Gastroesophageal sphincter (tissue), 3 donors: ENCODE data around the gene KRT34.

Experiments used
- EP300 ChIP-seq: sonication (generic); formaldehyde crosslinking; IDR thresholded peaks from one replicate; pipeline ENCODE4 v1.6.1; 2017; ENCODE audit warnings: antibody characterized with exemption, mild to moderate bottlenecking
- TF ChIP-seq, protein P1 (sequence below), 4 experiments: fragments of 200-600 bp in 2 of 4; fragments of 450-650 bp in 2 of 4; sonication (generic) in 1 of 4; IDR thresholded peaks; one replicate each; pipeline ENCODE4 v1.5.1; 2017 to 2019; ENCODE audit warnings: antibody characterized with exemption in 4 of 4, mild to moderate bottlenecking in 2 of 4, moderate library complexity in 2 of 4

GRCh38 chr17:41393826-41394225 lies 11.7 kb upstream of the KRT34 start:
- TF ChIP-seq, protein P1, sequence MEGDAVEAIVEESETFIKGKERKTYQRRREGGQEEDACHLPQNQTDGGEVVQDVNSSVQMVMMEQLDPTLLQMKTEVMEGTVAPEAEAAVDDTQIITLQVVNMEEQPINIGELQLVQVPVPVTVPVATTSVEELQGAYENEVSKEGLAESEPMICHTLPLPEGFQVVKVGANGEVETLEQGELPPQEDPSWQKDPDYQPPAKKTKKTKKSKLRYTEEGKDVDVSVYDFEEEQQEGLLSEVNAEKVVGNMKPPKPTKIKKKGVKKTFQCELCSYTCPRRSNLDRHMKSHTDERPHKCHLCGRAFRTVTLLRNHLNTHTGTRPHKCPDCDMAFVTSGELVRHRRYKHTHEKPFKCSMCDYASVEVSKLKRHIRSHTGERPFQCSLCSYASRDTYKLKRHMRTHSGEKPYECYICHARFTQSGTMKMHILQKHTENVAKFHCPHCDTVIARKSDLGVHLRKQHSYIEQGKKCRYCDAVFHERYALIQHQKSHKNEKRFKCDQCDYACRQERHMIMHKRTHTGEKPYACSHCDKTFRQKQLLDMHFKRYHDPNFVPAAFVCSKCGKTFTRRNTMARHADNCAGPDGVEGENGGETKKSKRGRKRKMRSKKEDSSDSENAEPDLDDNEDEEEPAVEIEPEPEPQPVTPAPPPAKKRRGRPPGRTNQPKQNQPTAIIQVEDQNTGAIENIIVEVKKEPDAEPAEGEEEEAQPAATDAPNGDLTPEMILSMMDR (IDR thresholded peaks at IDR 0.05): no peak
- TF ChIP-seq EP300: no peak
